ELR (cell line): ENCODE measurements around the gene SDHAF1.
A peak's percentile ranks its signal among the peaks of the same experiment; 100 is the strongest.

Experiments
- DNase-seq: peaks from one replicate; pipeline ENCODE4 v3.0.0-alpha.2; 2015; ENCODE audit warnings: low read depth

Gene SDHAF1

GRCh38 chr19:35986664-35987570 lies 8.1 kb upstream of the SDHAF1 start:
- no peak for DNase-seq

GRCh38 chr19:35987571-35987896 lies 7.5 kb upstream of the SDHAF1 start:
- DNase-seq = no peak

DNA sequence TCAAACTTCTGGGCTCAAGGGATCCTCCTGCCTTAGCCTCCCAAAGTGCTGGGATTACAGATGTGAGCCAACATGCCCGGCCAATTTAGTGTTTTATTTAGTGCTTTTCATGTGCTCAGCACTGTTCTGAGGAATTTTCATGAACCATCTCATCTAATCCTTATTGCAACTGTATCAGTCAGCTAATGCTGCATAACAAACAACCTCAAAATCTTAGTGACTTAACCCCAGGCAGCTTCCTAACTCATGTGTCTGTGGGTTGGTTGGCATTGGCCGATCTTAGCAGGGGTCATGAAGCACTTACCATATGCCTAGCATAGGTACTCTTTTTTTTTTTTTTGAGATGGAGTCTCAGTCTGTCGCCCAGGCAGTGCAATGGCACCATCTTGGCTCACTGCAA lies 6.2 kb upstream of the SDHAF1 start:
- DNase-seq = no peak

GRCh38 chr19:35990156-35990555 lies 4.8 kb upstream of the SDHAF1 start:
- DNase-seq = no peak

DNA sequence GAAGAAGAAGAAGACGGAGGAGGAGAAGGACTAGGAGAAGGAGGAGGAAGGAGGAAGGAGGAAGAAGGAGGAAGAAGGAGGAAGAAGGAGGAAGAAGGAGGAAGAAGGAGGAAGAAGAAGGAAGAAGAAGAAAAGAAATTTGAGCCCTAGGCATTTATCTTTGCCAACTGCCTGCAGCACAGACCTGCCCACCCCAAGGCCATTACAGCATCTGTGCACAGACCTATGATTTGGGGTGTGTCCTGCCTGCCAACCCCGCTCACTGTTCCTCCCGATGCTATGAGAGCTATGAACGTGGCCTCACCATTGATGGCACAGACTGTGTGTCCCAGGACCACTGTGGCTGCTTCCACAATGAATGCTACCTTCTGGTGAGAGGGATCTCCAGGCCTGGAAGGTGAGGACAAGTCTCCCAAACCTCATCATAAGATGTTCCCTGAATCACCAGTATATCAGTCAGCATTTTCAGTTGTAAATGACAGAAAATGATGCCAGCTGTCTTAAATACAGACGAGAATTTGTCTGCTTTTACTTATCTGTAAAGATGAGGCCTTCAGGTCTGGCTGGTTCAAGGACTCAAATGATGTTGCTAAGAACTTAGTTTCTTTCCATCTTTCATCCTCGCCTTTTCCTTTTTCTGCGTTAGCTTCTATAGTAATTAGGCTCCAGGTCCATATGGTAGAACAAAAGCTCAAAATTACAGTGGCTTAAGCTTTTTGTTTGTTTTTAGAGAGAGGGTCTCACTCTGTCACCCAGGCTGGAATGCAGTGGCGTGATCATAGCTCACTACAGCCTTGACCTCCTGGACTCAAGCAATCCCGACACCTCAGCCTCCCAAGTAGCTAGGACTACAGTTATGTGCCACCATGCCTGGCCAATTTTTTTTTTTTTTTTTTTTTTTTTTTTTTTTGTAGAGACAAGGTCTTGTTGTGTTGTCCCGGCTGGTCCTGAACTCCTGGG lies 3.9 kb upstream of the SDHAF1 start:
- DNase-seq = no peak

GRCh38 chr19:35991731-35992450 lies 3.1 kb upstream of the SDHAF1 start:
- no peak for DNase-seq

GRCh38 chr19:35992907-35993765 lies 1.9 kb upstream of the SDHAF1 start:
- no peak for DNase-seq

GRCh38 chr19:35993923-35994598 lies 927 bp upstream of the SDHAF1 start:
- peak; percentile 13 for DNase-seq

DNA sequence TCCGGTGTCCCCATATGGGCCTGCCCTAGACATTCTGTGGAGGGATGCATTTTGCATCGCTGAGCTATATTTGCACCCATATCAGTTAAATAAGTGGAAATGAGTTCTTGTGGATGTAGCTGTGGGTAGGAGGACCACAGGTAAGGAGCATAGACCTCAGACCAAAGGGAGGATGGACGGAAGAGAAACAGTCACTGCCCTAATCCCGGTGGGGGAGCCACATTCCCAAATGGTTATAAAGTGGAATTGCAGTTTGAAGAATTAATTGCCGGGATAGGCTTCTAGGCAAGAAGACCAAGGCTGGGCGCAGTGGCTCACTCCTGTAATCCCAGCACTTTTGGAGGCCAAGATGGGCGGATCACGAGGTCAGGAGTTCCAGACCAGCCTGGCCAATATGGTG lies 1.8 kb downstream of the SDHAF1 start:
- DNase-seq = no peak

GRCh38 chr19:36001605-36002004 lies 6.6 kb downstream of the SDHAF1 start:
- no peak for DNase-seq

DNA sequence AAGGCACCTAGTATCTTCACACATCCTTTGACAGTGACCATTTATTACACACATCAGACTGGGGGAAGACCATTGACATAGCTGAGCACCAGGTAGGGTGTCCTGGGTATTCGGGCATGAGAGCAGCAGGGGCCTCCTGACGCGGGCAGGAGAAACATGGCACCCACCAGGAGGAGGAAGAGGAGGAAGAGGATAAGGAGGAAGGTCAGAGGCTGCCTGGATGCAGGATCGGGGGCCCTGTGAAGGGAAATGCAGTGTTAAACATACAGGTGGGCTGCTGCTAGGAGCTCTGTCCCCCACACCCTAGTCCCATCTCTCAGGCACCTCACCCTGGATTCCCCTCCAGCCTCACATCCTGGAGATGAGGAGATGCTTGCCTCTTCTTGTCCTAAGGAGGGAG lies 8.3 kb downstream of the SDHAF1 start:
- DNase-seq = no peak

- no peak for DNase-seq
Measured at GRCh38 chr19:36006955-36007354, 12.0 kb downstream of the SDHAF1 start.

GRCh38 chr19:36008336-36008978 lies 13.5 kb downstream of the SDHAF1 start, which contains the start of gene SYNE4:
TSS of gene SYNE4 (minus strand) at chr19:36008813. CDS start at chr19:36008681, 132 bp downstream.
- no peak for DNase-seq

DNA sequence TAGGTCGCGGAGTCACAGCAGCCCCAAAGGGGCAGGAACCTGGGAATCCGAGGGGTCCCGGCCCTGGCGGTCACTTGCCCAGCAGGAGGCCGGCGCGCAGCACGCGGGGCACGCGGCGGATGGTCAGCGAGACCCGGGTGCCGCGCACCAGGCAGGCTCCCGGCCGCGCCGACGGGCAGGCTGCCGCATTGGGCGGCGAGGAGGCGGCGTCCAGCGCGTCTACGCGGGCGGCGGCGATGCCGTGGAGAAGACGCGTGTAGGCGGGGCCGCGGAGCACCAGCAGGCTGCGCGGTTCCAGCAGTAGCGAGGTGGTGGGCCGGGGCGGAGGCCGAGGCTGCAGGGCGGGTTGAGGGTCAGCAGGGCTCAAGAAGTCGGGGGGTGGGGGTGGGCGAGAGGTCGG lies 14.2 kb downstream of the SDHAF1 start:
- peak; percentile 72 for DNase-seq

DNA sequence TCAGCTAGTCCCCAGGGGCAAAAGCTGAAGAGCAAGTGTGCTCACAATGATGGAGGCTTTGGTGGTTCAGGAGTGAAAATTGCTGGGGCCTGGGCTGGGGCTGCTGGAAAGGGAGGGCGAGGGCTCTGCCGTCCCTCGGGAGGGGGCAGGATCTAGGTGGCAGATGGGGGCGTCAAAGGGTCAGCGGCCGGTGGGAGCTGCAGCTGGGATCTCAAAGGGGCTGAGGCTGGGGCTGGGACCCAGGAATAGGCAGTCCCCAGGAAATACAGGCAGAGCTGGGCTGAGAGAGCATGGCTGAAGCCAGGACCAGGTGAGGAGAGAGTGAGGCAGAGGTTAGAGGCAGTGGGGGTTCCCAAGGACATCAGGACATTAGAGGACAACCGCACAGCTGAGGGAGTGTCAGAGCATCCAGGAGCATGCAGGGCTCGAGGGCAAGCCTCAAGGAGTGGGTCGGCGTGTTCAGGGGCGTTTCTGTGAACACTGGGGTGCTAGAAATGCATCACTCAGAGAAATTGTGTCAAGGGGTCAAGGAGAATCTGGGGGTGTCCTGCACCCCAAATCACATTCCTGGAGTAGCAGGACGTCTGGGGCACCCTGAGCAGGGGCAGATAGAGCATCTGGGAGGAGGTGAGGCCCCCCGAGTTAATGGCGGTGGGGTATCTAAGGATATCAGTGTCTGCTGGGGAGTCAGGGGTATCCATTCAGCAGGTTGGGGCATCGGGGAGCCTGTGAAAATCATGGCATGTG lies 14.8 kb downstream of the SDHAF1 start:
- DNase-seq = no peak

DNA sequence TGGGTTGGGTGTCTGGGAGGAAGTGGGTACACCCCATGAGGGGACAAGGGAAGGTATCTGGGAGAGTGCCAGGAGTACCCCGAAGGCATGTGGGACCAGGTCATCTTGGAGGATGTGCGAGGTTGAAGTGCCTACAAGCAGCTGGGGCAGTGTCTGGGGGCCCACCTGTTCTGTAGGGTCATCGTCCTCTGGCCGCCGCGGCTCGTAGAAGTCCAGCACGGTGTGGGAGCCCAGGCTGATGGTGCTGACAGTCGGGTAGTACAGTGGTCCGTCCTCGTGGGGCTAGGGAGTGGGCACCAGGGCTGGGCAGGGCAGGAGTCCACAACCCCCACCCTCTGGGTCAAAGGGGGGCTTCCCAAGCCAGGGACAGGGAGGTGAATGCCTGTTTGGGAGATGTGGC lies 15.4 kb downstream of the SDHAF1 start:
- no peak for DNase-seq

DNA sequence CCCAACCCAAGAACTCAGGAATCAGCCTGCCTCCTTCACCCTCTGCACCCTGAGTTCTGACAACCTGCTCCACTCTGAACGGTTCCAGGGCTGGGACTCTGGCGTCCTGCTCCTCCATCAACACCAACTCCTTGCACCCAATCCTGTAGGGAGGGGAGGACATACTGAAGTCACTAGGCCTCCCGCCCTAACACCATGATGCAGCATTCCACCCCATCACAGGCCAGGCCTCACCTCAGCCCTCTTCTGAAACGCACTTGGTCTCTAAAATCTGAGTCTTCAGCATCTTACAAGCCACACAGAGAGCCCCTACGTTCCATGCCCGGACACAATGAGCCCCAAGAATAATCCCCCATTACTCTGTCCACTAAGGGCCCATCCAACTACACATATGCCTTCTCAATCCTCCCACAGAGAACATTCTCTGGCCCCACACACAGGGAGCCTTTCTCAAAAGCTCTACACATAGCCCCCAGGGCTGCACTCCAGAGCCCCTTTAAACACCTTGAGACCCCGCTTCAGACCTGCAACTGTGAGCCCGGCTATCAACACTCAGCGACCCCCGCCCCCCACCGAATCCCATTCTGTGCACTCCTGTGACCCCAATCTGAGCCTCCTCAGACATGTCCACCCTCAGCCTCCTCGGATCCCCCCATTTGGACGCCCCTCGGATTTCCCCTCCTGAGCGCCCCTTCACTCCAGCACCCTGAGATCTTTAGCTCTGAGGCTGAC lies 18.5 kb downstream of the SDHAF1 start:
- no peak for DNase-seq

DNA sequence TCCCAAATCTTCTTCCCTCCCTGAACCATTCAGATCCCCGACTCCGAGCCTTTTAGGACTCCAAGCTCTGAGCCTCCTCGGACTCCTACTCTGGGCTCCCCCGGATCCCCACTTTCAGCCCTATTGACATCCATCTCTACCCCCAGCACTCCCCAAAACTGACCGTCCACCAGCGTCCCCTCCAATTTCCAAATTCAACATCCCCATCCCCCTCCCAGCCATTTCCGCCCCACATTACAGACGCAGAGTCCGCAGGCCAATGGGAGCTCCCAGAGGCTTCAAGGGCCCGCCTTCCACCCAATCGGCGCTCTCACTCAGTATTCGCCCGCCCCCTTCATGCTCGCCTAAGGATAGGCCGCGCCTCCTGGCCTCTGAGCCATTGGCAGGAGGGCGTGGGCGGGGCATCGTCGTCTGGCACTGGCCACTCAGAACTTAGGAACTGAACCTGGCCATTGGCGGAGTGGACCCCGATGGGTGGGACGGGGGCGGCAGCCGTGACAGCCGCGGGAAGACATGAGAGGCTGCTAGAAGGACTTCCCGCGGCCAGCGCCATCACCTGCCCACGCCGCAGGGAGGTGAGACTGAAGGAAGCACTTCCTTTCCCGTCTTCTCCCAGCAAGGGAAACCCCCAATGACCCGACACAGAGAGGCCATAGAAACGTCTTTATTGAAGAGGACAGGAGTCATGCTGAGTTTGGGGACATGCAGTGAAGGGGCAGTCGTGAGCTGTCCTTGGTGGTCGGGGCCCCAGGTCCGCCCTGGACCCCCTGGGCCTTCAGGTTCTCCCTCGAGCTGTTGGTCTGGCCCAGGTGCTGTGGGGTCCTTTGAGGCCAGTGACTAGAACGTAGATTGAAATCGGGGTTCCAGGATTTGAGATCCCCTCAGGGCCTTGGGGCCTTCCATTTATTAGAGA lies 19.3 kb downstream of the SDHAF1 start, which contains the start of gene ALKBH6:
TSS of gene ALKBH6 (minus strand) at position 202 of the 913 bp plus-strand sequence. CDS start 816 bp downstream, outside the sequence.
- DNase-seq = peak; percentile 99
